SK-N-SH (cell line): ENCODE data around the gene MYCBPAP.

Experiments
- CTCF ChIP-seq: fragments of 200-600 bp; sonication (generic); IDR thresholded peaks from 2 replicates; pipeline ENCODE4 v1.6.1; 2017; ENCODE audit warnings: antibody characterized with exemption, mild to moderate bottlenecking, moderate library complexity
- GABPA ChIP-seq: IDR thresholded peaks from 2 replicates; pipeline ENCODE4 v1.4.0; 2012; ENCODE audit warnings: low read depth, mild to moderate bottlenecking
- NRF1 ChIP-seq: IDR thresholded peaks from 2 replicates; pipeline ENCODE4 v1.6.1; 2012; ENCODE audit warnings: low read depth, mild to moderate bottlenecking, low read length
- POLR2AphosphoS5 ChIP-seq: IDR thresholded peaks from 2 replicates; pipeline ENCODE4 v1.6.1; 2012; ENCODE audit warnings: low read depth, low read length
- RFX5 ChIP-seq: IDR thresholded peaks from 2 replicates; pipeline ENCODE4 v1.6.1; 2012; ENCODE audit warnings: mild to moderate bottlenecking, improper control_type of control experiment, low read length
- SMC3 ChIP-seq: IDR thresholded peaks from 2 replicates; pipeline ENCODE4 v1.6.1; 2012; ENCODE audit warnings: low read depth, low read length, improper control_type of control experiment
- USF1 ChIP-seq: IDR thresholded peaks from 2 replicates; pipeline ENCODE4 v1.4.0; 2012; ENCODE audit warnings: low read depth, borderline replicate concordance
- YY1 ChIP-seq: IDR thresholded peaks from 2 replicates; pipeline ENCODE4 v1.4.0; 2012; ENCODE audit warnings: low read depth, mild to moderate bottlenecking
- TF ChIP-seq, protein P1 (sequence below): fragments of 150-350 bp; IDR thresholded peaks from 2 replicates; pipeline ENCODE4 v1.6.1; 2017; ENCODE audit warnings: antibody characterized with exemption, low read length, low read depth, borderline replicate concordance

DNA sequence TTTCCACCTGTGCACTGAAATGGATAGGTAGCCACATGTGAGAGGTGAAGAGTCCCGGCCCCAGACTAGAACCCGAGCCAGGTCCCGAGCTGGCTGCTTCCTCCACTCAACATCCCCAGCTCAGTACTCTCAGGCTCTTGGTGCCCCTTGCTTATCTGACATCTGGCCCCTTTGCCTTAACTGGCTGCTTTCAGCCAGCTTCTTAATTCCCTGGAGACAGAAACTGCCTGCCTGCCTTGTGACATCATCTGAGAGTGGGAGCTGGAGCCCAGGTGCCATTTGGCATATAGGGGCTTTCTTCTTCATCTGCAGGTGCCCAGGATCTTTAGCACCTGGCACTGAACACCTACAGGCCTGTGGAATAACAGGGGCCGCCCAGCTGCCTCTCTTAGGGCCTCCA is 48.5 kb upstream of the MYCBPAP start:
- TF ChIP-seq NRF1 (no peak), YY1 (no peak), USF1 (no peak), CTCF (no peak), SMC3 (no peak), GABPA (no peak), RFX5 (no peak), POLR2AphosphoS5 (no peak)
- TF ChIP-seq, protein P1, sequence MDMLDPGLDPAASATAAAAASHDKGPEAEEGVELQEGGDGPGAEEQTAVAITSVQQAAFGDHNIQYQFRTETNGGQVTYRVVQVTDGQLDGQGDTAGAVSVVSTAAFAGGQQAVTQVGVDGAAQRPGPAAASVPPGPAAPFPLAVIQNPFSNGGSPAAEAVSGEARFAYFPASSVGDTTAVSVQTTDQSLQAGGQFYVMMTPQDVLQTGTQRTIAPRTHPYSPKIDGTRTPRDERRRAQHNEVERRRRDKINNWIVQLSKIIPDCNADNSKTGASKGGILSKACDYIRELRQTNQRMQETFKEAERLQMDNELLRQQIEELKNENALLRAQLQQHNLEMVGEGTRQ = no peak
